Measurements from ENCODE around the gene CRB2. TPM values are rescaled to one million over a fixed set of nuclear protein-coding genes. Genes with fewer than 3 reads are reported as not detected.

Gene CRB2
- total RNA-seq, 1 experiment from 2014 or later: 3.6 TPM

- Histone ChIP-seq H3K79me1 (ENCODE audit: insufficient read depth, low read depth, low read length, poor library complexity, severe bottlenecking) (no peaks in the 10 kb centered on the region), H2AFZ (ENCODE audit: low read length) (no peak overlapping the region), H3K23me2 (ENCODE audit: insufficient read length, low read depth, low read length, poor library complexity, severe bottlenecking) (no peaks in the 10 kb centered on the region), H3T11ph (ENCODE audit: low read length) (no peak overlapping the region), H2BK120ac (ENCODE audit: low read depth, low read length, poor library complexity, severe bottlenecking) (no peak overlapping the region), H4K20me1 (ENCODE audit: control insufficient read depth, insufficient read depth, insufficient read length) (no peaks in the 10 kb centered on the region), H3K4me1 (ENCODE audit: insufficient read depth, low read length) (no peaks in the 10 kb centered on the region), H3K9me3 (ENCODE audit: control insufficient read depth, low read depth, low read length) (no peaks in the 10 kb centered on the region), H2BK5ac (ENCODE audit: insufficient read length, low read length) (no peak overlapping the region), H3K18ac (ENCODE audit: insufficient read length, low read depth, low read length) (no peak overlapping the region), H3K14ac (ENCODE audit: insufficient read depth, low read length) (no peak overlapping the region), H2AK5ac (ENCODE audit: insufficient read length, low read length) (no peak overlapping the region), H3K4me2 (ENCODE audit: insufficient read depth, insufficient read length, low read length) (no peak overlapping the region), H4K5ac (ENCODE audit: insufficient read length, low read depth, low read length) (no peak overlapping the region), H4K91ac (ENCODE audit: insufficient read length, low read depth, low read length) (no peak overlapping the region), H3K79me2 (ENCODE audit: insufficient read depth, low read length) (no peaks in the 10 kb centered on the region), H3K27me3 (ENCODE audit: insufficient read depth, low read length) (no peaks in the 10 kb centered on the region), H4K8ac (replicated peaks; ENCODE audit: insufficient read length, low read depth, low read length) (no peak overlapping the region), H3K4ac (ENCODE audit: low read depth, low read length) (no peak overlapping the region), H2BK15ac (ENCODE audit: low read depth, low read length) (no peak overlapping the region), H2BK20ac (ENCODE audit: low read depth, low read length, poor library complexity, severe bottlenecking) (no peak overlapping the region), H3K9ac (ENCODE audit: extremely low read depth, insufficient read length, low read length) (no peak overlapping the region), H3K56ac (ENCODE audit: insufficient read length, low read depth, low read length) (no peak overlapping the region), H3K23ac (ENCODE audit: insufficient read length, low read depth, low read length) (no peak overlapping the region), H3K27ac (ENCODE audit: insufficient read length, low read depth, low read length) (no peak overlapping the region), H2BK12ac (ENCODE audit: insufficient read length, low read depth, low read length) (no peak overlapping the region)
- peaks cover 11% of the 10 kb centered on the region for H3K27me3 Mint-ChIP-seq (ENCODE audit: low read depth)
- DNase-seq: no peak
- H3K4me3 Mint-ChIP-seq: no peak overlapping the region
- H3K9me3 Mint-ChIP-seq: peaks cover 2 to 8% of the 10 kb centered on the region in 2 experiments; a peak in 3 of 5 replicates
- no peak for TF ChIP-seq CTCF (conservative IDR thresholded peaks at IDR 0.05)
- peaks cover 11 to 29% of the 10 kb centered on the region in 2 experiments; a peak in 3 of 4 replicates for H3K4me1 Mint-ChIP-seq
- no peaks in the 10 kb centered on the region; a peak in 1 of 7 replicates for H3K36me3 Mint-ChIP-seq (ENCODE audit: insufficient read depth in 1 of 3, low read depth in 3 of 3)
- WGBS (ENCODE audit: extremely low coverage, insufficient read length, low lambda C conversion rate): no CpG with 5 or more reads among the region's 4 CpGs
- no peak overlapping the region for H3K27ac Mint-ChIP-seq
Measured at GRCh38 chr9:123392802-123393201, 36.8 kb downstream of the CRB2 start.

Measured in H9 (cell line).